ENCODE measurements around the gene ANKRD40. TPM values are rescaled to one million over a fixed set of nuclear protein-coding genes. Genes with fewer than 3 reads are reported as not detected.
A peak's percentile ranks its signal among the peaks of the same experiment; 100 is the strongest.

ANKRD40 gene
- total RNA-seq, 1 experiment from 2014 or later = 72.0 TPM

DNA sequence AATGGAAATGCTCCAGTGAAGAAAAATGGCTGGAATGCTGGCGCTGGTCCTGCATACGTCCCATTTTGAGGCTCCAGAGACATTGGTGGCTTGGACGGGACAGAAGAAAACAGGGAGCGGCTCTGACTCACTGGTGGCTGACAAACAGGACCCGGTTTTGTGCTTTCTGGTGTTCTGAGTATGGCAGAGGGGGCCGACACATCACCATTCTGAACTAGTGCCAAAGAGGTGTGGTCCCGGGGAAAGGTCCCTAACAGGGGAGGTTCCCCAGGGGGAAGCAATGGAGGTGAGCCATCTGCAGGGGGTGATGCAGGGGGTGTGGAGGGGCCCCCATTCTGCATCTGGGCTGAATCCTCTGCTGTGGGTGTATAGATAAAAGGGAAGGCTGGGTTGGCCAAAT is 8.3 kb downstream of the ANKRD40 start:
- intact Hi-C loops (cut with micrococcal nuclease) = no loop called here
- POLR2A ChIA-PET = no interaction called here

More for the DNA sequence above, 8.3 kb downstream of the ANKRD40 start:
- Histone ChIP-seq H2AFZ (ENCODE audit: low read depth, low read length, poor library complexity, severe bottlenecking) (no peak overlapping the region), H3K79me2 (ENCODE audit: insufficient read depth, low read length) (peaks cover 46% of the 10 kb centered on the region), H3K36me3 (ENCODE audit: control insufficient read depth in 1 of 2, insufficient read depth in 2 of 2, low read length in 2 of 2) (peaks cover 46 to 54% of the 10 kb centered on the region in 2 experiments), H3K4me1 (ENCODE audit: control insufficient read depth in 1 of 2, insufficient read depth in 2 of 2, low read length in 2 of 2) (peaks cover 4 to 28% of the 10 kb centered on the region in 2 experiments; a peak in 3 of 4 replicates), H3K9ac (ENCODE audit: low read length) (no peak overlapping the region), H3K27ac (ENCODE audit: low read depth, low read length) (peak overlapping the region; percentile 22; the same call in 1 of the 2 replicates), H3K4me3 (replicated peaks in 1 of 2; ENCODE audit: low read depth in 1 of 2, low read length in 2 of 2) (no peak overlapping the region), H3K9me3 (ENCODE audit: control insufficient read depth in 1 of 2, insufficient read depth in 1 of 2, low read depth in 1 of 2, low read length in 2 of 2) (no peaks in the 10 kb centered on the region), H3K27me3 (ENCODE audit: insufficient read depth, low read length) (no peaks in the 10 kb centered on the region), H4K20me1 (ENCODE audit: insufficient read depth) (no peaks in the 10 kb centered on the region; the same call in 1 of the 2 replicates), H3K9me2 (ENCODE audit: insufficient read depth) (no peaks in the 10 kb centered on the region), H3K4me2 (ENCODE audit: low read length) (peak overlapping the region; percentile 47)
- DNase-seq (ENCODE audit: low read depth, low spot score) (no peak), ATAC-seq (peak; percentile 77)
- TF ChIP-seq ZFX (IDR thresholded peaks at IDR 0.05) (no peak), SP1 (IDR thresholded peaks at IDR 0.05; ENCODE audit: low read depth) (no peak), YY1 (IDR thresholded peaks at IDR 0.05; ENCODE audit: extremely low read depth, insufficient replicate concordance, low read depth, low read length) (no peak), RAD21 (IDR thresholded peaks at IDR 0.05; ENCODE audit: low read depth) (no peak), POLR2A (IDR thresholded peaks at IDR 0.05; ENCODE audit: borderline replicate concordance, extremely low read depth, insufficient read depth, insufficient read length) (no peak), EZH2 (IDR thresholded peaks at IDR 0.05) (no peak), JUND (IDR thresholded peaks at IDR 0.05) (no peak), SRF (IDR thresholded peaks at IDR 0.05; ENCODE audit: low read depth) (no peak), ZNF274 (IDR thresholded peaks at IDR 0.05; ENCODE audit: low read depth, low read length) (no peak), POLR2AphosphoS5 (IDR thresholded peaks at IDR 0.05; ENCODE audit: low read depth, low read length) (no peak), CBX3 (IDR thresholded peaks at IDR 0.05; ENCODE audit: low read depth) (no peak), CEBPB (IDR thresholded peaks at IDR 0.05; ENCODE audit: low read depth) (no peak), SIN3A (IDR thresholded peaks at IDR 0.05; ENCODE audit: low read depth) (no peak), TCF7L2 (IDR thresholded peaks at IDR 0.05; ENCODE audit: borderline replicate concordance, extremely low read depth, insufficient read depth, insufficient read length) (no peak)
- TF ChIP-seq, protein P1, sequence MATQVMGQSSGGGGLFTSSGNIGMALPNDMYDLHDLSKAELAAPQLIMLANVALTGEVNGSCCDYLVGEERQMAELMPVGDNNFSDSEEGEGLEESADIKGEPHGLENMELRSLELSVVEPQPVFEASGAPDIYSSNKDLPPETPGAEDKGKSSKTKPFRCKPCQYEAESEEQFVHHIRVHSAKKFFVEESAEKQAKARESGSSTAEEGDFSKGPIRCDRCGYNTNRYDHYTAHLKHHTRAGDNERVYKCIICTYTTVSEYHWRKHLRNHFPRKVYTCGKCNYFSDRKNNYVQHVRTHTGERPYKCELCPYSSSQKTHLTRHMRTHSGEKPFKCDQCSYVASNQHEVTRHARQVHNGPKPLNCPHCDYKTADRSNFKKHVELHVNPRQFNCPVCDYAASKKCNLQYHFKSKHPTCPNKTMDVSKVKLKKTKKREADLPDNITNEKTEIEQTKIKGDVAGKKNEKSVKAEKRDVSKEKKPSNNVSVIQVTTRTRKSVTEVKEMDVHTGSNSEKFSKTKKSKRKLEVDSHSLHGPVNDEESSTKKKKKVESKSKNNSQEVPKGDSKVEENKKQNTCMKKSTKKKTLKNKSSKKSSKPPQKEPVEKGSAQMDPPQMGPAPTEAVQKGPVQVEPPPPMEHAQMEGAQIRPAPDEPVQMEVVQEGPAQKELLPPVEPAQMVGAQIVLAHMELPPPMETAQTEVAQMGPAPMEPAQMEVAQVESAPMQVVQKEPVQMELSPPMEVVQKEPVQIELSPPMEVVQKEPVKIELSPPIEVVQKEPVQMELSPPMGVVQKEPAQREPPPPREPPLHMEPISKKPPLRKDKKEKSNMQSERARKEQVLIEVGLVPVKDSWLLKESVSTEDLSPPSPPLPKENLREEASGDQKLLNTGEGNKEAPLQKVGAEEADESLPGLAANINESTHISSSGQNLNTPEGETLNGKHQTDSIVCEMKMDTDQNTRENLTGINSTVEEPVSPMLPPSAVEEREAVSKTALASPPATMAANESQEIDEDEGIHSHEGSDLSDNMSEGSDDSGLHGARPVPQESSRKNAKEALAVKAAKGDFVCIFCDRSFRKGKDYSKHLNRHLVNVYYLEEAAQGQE (IDR thresholded peaks at IDR 0.05; ENCODE audit: low read depth) = no peak
- TF ChIP-seq, protein P2, sequence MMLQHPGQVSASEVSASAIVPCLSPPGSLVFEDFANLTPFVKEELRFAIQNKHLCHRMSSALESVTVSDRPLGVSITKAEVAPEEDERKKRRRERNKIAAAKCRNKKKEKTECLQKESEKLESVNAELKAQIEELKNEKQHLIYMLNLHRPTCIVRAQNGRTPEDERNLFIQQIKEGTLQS (IDR thresholded peaks at IDR 0.05) = no peak
- TF ChIP-seq, protein P3, sequence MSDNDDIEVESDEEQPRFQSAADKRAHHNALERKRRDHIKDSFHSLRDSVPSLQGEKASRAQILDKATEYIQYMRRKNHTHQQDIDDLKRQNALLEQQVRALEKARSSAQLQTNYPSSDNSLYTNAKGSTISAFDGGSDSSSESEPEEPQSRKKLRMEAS (IDR thresholded peaks at IDR 0.05) = no peak
- TF ChIP-seq, protein P4, sequence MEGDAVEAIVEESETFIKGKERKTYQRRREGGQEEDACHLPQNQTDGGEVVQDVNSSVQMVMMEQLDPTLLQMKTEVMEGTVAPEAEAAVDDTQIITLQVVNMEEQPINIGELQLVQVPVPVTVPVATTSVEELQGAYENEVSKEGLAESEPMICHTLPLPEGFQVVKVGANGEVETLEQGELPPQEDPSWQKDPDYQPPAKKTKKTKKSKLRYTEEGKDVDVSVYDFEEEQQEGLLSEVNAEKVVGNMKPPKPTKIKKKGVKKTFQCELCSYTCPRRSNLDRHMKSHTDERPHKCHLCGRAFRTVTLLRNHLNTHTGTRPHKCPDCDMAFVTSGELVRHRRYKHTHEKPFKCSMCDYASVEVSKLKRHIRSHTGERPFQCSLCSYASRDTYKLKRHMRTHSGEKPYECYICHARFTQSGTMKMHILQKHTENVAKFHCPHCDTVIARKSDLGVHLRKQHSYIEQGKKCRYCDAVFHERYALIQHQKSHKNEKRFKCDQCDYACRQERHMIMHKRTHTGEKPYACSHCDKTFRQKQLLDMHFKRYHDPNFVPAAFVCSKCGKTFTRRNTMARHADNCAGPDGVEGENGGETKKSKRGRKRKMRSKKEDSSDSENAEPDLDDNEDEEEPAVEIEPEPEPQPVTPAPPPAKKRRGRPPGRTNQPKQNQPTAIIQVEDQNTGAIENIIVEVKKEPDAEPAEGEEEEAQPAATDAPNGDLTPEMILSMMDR (IDR thresholded peaks at IDR 0.05 in 2 of 3, conservative IDR thresholded peaks at IDR 0.05 in 1 of 3; ENCODE audit: borderline replicate concordance in 1 of 3, insufficient read depth in 1 of 3, low read depth in 2 of 3, low read length in 2 of 3) = no peak
- TF ChIP-seq, protein P5, sequence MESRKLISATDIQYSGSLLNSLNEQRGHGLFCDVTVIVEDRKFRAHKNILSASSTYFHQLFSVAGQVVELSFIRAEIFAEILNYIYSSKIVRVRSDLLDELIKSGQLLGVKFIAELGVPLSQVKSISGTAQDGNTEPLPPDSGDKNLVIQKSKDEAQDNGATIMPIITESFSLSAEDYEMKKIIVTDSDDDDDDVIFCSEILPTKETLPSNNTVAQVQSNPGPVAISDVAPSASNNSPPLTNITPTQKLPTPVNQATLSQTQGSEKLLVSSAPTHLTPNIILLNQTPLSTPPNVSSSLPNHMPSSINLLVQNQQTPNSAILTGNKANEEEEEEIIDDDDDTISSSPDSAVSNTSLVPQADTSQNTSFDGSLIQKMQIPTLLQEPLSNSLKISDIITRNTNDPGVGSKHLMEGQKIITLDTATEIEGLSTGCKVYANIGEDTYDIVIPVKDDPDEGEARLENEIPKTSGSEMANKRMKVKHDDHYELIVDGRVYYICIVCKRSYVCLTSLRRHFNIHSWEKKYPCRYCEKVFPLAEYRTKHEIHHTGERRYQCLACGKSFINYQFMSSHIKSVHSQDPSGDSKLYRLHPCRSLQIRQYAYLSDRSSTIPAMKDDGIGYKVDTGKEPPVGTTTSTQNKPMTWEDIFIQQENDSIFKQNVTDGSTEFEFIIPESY (IDR thresholded peaks at IDR 0.05; ENCODE audit: extremely low read depth, insufficient replicate concordance, low read length) = no peak
- RAD21 ChIA-PET (ENCODE audit: low non-redundant PET in 1 of 2, low total read pairs in 2 of 2, uncharacterized antibody in 2 of 2, unreplicated experiment in 2 of 2) = no interaction called here
- no TSS peak for BruUV-seq (replicated peaks)
- CTCF ChIA-PET = interaction anchor here (0.7 kb wide), 1 partner anchor 60 kb away, joined by 3 read pairs; no protein-coding TSS in a partner anchor
